Esophagus squamous epithelium (tissue), 5 donors: ENCODE data around the gene PPM1L. TPM values are rescaled to one million over a fixed set of nuclear protein-coding genes. Genes with fewer than 3 reads are reported as not detected.

ENCODE experiments used
- DNase-seq: peaks from one replicate; lab custom pipeline; 2025; lab: John Stamatoyannopoulos, UW
- H3K27ac ChIP-seq, 4 donors: fragments of 200-600 bp; sonication (generic); one replicate each; pipeline ENCODE4 v1.5.1; 2016 to 2019; ENCODE audit warnings: mild to moderate bottlenecking in 1 of 4
- H3K27me3 ChIP-seq, 4 donors: fragments of 200-600 bp; sonication (generic); 1 replicate in 3 of 4; 2 replicates in 1 of 4; pipeline versions ENCODE4 v1.5.1 to v1.6.0; 2017 to 2021; ENCODE audit warnings: antibody characterized with exemption in 1 of 4
- H3K36me3 ChIP-seq, 3 donors: fragments of 200-600 bp; sonication (generic); one replicate each; pipeline ENCODE4 v1.5.1; 2016 to 2019
- H3K4me1 ChIP-seq, 3 donors: fragments of 200-600 bp; sonication (generic); one replicate each; pipeline ENCODE4 v1.5.1; 2017 to 2019
- H3K4me3 ChIP-seq, 4 donors: fragments of 200-600 bp; sonication (generic); 1 replicate in 3 of 4; 2 replicates in 1 of 4; pipeline ENCODE4 v1.5.1; 2016 to 2019; ENCODE audit warnings: mild to moderate bottlenecking in 2 of 4, moderate library complexity in 1 of 4
- H3K9me3 ChIP-seq, 3 donors: fragments of 200-600 bp; sonication (generic); one replicate each; pipeline ENCODE4 v1.5.1; 2016 to 2019
- POLR2A ChIP-seq, 4 donors: fragments of 450-650 bp; IDR thresholded peaks; one replicate each; pipeline ENCODE4 v1.6.1; 2017; ENCODE audit warnings: antibody characterized with exemption in 4 of 4, mild to moderate bottlenecking in 4 of 4, moderate library complexity in 3 of 4
- WGBS, 2 donors: methylation state at CpG; one replicate each; pipeline ENCODE4 v1.1.5; 2018; 5-methylcytosine and 5-hydroxymethylcytosine counted together
- intact Hi-C: fragments of 100-400 bp; cut with DNase I; formaldehyde crosslinking; loops from one replicate; pipeline ENCODE4 v1.15.0; 2022
- total RNA-seq, 4 donors: library from RNA; depleted of rRNA; stranded (reverse); fragments of >200 nt; gene quantifications; one replicate each; pipeline ENCODE4 v1.1.0, GENCODE V29; 2016
- TF ChIP-seq, protein P1 (sequence below), 6 experiments: fragments of 450-650 bp in 4 of 6; fragments of 200-600 bp in 2 of 6; sonication (generic) in 2 of 6; IDR thresholded peaks; one replicate each; pipeline ENCODE4 v1.5.1; 2016 to 2019; ENCODE audit warnings: antibody characterized with exemption in 6 of 6, mild to moderate bottlenecking in 4 of 6, moderate library complexity in 4 of 6
- donor health status: DM: yes; HTN: yes; CAD: no.

Gene PPM1L
- total RNA-seq, 4 donors from 2014 or later = 9.1 to 18.1 (median 12.1) TPM

GRCh38 chr3:160827516-160827915, 71.5 kb downstream of the PPM1L start:
- WGBS, 2 donors = 65 to 79% methylated on average over 1 of the region's 1 CpG

GRCh38 chr3:160828880-160829279, 72.8 kb downstream of the PPM1L start:
- H3K4me3 ChIP-seq = no peak overlapping the region
- DNase-seq = no peak
- intact Hi-C loops = no loop called here
- no peaks in the 10 kb centered on the region for H3K9me3 ChIP-seq
- H3K4me1 ChIP-seq = peaks cover 0 to 15% (median 0%) of the 10 kb centered on the region in 3 donors
- TF ChIP-seq POLR2A (IDR thresholded peaks at IDR 0.05) = no peak
- TF ChIP-seq, protein P1, sequence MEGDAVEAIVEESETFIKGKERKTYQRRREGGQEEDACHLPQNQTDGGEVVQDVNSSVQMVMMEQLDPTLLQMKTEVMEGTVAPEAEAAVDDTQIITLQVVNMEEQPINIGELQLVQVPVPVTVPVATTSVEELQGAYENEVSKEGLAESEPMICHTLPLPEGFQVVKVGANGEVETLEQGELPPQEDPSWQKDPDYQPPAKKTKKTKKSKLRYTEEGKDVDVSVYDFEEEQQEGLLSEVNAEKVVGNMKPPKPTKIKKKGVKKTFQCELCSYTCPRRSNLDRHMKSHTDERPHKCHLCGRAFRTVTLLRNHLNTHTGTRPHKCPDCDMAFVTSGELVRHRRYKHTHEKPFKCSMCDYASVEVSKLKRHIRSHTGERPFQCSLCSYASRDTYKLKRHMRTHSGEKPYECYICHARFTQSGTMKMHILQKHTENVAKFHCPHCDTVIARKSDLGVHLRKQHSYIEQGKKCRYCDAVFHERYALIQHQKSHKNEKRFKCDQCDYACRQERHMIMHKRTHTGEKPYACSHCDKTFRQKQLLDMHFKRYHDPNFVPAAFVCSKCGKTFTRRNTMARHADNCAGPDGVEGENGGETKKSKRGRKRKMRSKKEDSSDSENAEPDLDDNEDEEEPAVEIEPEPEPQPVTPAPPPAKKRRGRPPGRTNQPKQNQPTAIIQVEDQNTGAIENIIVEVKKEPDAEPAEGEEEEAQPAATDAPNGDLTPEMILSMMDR (IDR thresholded peaks at IDR 0.05) = no peak
- no peaks in the 10 kb centered on the region for H3K36me3 ChIP-seq
- no peaks in the 10 kb centered on the region for H3K27me3 ChIP-seq
- no peak overlapping the region for H3K27ac ChIP-seq
- 47 to 53% methylated on average over 3 of the region's 3 CpGs for WGBS, 2 donors

More at GRCh38 chr3:160827516-160827915, 71.5 kb downstream of the PPM1L start:
- peaks cover 0 to 15% (median 0%) of the 10 kb centered on the region in 3 donors for H3K4me1 ChIP-seq
- H3K27me3 ChIP-seq = no peaks in the 10 kb centered on the region
- H3K36me3 ChIP-seq = no peaks in the 10 kb centered on the region
- no peak overlapping the region for H3K27ac ChIP-seq
- H3K4me3 ChIP-seq = no peak overlapping the region
- DNase-seq = no peak
- no peaks in the 10 kb centered on the region for H3K9me3 ChIP-seq
- intact Hi-C loops = no loop called here
- TF ChIP-seq, protein P1 (IDR thresholded peaks at IDR 0.05) = no peak
- no peak for TF ChIP-seq POLR2A (IDR thresholded peaks at IDR 0.05)

- DNase-seq = no peak
- H3K4me1 ChIP-seq = peaks cover 0 to 15% (median 0%) of the 10 kb centered on the region in 3 donors
- no peaks in the 10 kb centered on the region for H3K9me3 ChIP-seq
- H3K27me3 ChIP-seq = no peaks in the 10 kb centered on the region
- 36 to 53% methylated on average over 3 of the region's 3 CpGs for WGBS, 2 donors
- no peaks in the 10 kb centered on the region for H3K36me3 ChIP-seq
- no peak overlapping the region for H3K4me3 ChIP-seq
- TF ChIP-seq POLR2A (IDR thresholded peaks at IDR 0.05) = no peak
- TF ChIP-seq, protein P1 (IDR thresholded peaks at IDR 0.05) = no peak
- intact Hi-C loops = no loop called here
- H3K27ac ChIP-seq = no peak overlapping the region
Observed at GRCh38 chr3:160829486-160830009, 73.5 kb downstream of the PPM1L start.

DNA sequence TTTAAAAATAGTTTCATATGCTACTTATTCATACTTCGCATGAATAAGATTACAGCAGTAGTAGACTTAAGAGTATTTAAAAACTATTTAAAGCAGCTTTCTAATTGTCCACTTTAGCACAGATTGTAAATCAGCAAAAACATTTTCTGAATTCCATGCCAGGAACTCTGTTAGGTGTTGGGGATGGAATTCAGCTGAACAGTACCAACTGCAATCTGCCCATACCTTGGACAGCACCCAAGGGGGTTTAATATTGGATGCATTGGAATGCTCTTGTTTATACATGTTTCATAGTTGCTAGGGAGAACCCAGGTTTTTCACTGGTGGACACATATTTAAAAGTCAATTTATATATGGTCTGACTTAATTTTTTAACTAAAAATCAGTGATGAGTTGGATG, 74.8 kb downstream of the PPM1L start:
- Histone ChIP-seq H3K9me3 (no peaks in the 10 kb centered on the region), H3K27ac (no peak overlapping the region), H3K36me3 (no peaks in the 10 kb centered on the region), H3K4me1 (peaks cover 0 to 15% (median 0%) of the 10 kb centered on the region in 3 donors), H3K27me3 (no peaks in the 10 kb centered on the region), H3K4me3 (no peak overlapping the region)
- DNase-seq = no peak
- WGBS, 2 donors = 54 to 73% methylated on average over 1 of the region's 1 CpG
- TF ChIP-seq, protein P1 (IDR thresholded peaks at IDR 0.05) = no peak
- TF ChIP-seq POLR2A (IDR thresholded peaks at IDR 0.05) = no peak
- intact Hi-C loops = no loop called here

GRCh38 chr3:160831401-160831800, 75.4 kb downstream of the PPM1L start:
- H3K36me3 ChIP-seq = no peaks in the 10 kb centered on the region
- no peaks in the 10 kb centered on the region for H3K9me3 ChIP-seq
- intact Hi-C loops = no loop called here
- H3K4me3 ChIP-seq = no peak overlapping the region
- 63 to 64% methylated on average over 3 of the region's 3 CpGs for WGBS, 2 donors
- DNase-seq = no peak
- TF ChIP-seq POLR2A (IDR thresholded peaks at IDR 0.05) = no peak
- TF ChIP-seq, protein P1 (IDR thresholded peaks at IDR 0.05) = no peak
- H3K27me3 ChIP-seq = no peaks in the 10 kb centered on the region
- no peak overlapping the region for H3K27ac ChIP-seq
- peaks cover 0 to 15% (median 0%) of the 10 kb centered on the region in 3 donors for H3K4me1 ChIP-seq
